Femur (tissue), 1 donor: ENCODE results near the gene PNMA1.

ENCODE experiments used
- DNase-seq: peaks from one replicate; pipeline ENCODE4 v3.0.0-alpha.2; 2017

Gene PNMA1

DNA sequence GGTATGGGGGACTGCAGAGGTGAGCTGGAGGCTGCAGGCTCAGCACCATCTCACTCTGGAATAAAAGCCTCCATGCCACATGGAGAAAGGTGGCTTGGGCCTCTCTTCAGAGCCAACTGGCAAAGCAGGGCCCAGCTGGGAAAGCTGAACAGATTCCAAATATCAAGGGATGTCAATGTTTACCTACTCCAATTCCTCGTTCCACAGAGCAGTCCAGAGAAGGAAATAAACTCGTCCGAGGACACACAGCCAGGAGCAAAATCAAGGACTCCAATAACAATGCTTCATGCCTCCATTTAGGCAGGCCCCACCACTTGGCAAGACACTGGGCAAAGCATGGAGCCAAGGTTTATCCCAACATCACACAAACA, 36.3 kb upstream of the PNMA1 start:
- DNase-seq: no peak

DNA sequence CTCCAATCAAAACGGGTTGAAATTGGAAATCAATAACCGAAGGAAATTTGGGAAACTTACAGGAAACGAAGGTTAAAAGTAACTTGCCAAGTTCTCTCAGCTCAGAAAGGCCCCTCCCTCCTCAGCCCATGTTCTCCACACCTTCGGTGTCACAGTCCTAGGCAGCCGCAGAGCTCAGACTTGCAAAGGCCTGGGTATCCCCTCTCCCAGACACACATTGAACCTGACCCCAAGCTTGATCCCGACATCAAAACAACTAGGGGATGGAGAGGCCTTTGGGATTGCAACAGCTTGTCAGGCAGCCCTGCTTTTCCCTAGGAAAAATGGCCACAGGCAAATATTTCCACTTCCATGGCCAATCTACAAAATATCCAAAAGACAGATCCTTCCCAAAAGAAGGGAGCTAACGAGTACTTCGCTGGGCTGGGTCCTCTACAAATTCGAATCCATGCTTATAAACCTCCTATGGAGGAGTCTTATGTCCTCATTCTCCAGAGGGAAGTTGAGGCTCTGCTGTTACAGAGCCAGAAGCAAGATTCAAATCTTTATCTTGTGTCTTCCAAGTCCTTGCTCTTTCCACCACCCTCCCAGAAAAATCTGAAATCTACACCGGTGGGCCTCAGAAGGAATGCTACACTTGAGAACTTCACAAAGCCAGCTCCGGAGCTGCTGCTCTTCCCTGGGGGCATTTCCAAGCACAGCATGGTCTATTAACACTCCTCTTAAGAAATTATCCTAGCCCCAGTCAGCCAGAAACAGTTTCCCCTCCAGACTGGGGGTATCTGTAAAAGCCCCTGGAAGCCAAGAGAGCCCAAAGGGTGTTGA, 35.7 kb upstream of the PNMA1 start:
- no peak for DNase-seq

DNA sequence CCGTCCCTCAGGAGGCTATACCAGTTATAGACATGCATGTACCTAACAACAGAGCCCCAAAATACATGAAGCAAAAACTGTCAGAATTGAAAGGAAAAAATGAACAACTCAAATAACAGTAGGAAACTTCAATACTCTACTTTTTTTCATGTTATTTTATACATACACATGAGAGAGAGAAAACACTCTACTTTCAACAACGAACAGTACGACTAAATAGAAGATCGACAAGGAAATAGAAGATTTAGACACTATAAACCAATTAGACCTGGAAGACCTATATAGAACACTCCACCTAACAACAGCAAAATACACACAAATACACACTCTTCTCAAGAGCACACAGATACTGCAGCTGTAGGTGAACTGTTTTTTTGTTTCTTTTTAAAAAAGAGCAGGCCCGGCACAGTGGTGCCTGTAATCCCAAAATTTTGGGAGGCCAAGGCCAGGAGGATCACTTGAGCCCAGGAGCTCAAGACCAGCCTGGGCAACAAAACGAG, 34.7 kb upstream of the PNMA1 start:
- DNase-seq: no peak

DNA sequence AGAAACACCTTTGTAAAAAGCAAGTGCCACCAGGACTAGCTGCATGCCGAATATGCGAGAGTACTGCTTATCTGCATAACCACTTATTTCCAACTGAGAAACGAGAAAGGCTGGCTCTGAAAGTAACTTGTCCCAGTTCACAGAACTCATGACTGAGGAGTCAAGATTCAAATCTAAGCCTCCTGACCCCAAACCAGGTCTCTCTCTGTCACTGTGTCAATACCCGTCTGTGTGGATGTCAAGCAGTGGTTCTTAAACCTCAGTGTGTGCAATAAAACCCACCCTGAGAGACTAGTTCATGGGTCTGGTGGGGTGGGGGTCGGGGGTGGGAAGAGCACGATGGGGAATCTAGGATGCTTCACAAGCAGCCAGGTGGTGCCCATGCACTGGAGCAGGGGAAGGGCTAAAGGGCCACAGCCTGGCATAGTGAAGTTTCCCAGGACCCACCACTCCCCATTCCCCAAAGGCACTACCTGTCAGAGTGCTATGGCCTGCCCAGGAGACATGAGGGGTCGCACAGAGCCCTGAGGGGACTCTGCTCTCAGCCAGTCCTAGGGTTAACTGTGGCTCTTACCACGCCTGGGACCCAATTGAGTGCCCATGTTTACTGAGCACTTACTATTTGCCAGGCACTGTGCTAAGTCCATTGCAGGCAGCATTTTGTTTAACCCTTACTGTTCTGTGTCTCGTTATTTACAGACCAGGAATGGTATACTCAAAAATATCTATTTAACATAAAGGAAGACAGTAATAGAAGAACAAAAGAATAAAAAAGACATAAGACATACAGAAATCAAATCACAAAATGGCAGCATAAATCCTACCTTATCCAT, 33.4 kb upstream of the PNMA1 start:
- DNase-seq: no peak

DNA sequence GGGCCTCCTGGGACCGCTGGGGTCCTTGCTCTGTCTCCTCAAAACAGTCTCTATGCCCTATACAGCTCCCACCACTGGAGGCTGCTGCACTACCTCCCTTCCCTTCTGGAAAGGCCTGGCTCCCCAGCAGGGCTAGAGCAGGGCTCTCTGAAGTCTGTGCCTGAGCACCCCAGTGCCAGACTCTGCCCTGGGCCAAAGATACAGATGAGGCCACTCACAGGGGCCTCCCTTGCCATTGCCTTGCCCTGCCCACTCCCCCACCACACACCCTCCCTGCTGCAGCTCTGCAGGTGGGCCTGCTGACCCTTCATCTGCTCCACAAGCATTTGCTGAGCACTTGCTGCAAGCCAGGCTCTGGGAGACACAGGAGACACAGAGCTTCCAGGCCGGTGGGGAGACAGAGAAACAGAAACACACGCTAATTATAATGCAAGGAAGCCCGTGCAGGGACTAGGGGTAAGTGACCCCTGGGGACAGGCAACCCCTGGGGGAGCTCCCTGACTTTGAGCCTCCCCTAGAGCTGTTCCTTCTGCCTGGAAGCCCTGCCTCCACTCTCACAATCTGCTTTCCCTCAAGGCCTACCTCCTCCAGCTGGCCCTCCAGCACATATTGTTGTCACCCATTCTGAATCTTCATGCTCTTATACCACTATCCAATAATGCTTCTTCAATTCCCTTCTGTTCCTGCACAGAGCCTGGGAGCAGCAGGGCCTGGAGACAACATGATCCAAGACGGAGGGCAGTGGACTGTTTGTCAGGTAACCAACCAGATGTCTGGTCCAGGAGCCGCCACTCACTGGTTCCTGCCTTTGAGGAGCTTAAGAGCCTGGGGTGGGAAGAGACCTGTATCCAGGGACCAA, 32.6 kb upstream of the PNMA1 start:
- no peak for DNase-seq

DNA sequence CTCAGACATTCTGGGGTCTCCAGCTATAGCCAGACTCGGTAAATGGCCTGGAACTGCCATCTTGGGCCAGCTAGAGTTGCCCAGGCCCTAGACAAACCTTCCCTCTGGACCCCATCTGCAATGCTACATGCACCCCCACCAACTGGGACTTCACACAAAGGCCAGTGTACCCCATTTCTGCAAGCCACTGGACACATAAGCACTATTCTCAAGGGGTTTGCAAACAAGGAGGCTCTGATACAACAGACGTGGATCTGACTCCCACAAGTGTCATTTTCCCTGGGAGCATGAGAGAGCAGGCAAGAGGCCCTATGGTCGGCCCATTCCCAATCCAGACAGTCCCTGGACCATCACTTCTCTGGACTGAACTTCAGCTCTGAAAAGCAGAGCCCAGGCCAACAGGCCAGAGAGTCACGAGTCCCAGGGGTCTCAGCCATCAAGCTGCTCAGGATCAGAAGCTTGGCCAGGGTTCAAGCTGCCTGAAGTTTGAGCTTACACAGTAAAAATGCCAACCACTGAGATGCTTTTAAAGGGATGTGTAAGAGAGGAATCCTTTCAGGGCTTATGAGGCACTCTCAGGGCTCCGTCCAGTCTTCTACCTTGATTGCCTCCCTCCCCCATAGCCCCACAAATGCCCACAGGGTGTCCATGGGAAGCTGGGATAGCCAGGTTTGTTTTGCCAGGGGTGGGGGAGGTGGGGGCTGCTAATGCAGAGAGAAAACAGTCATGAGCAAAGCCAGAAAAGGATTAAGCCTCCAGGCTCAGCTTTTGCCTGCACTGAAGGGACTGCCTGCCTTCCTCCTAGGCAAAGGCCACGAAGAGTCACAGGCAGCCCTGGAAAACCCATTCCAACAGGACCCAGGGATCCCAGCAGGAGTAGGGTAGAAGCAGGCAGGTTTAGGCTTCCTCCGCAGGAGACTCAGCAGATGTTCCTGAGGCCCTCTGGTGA, 31.7 kb upstream of the PNMA1 start:
- DNase-seq: no peak

DNA sequence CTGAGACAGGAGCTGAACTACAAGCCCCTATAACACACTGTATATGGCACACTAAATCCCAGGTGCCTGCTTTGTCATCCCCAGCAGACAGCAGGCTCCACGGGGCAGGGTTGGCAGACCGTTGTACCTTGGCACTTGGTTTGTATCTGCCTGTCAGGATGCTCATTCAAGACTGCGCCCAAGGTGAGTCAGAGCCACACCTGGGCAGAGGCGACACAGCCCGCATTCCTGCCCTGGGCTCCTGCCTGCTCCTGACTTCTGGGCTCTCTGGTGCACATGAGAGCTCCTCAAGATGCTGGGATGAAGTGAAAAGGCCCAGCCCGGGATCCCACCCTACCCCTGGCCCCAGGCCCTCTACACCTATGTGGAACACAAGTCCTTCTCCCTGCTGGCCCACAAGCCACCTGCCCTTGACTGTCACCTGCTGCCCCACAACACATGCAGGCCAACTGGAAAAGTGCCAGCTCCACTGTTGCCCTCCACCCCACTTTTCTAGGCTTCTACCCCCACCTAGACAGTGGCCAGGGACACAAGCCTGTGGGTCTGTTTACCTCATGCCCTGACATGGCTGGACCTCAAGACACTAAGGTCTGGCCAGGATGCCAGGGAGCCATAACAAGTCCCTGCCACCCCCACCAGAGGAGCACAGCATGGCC, 30.8 kb upstream of the PNMA1 start:
- no peak for DNase-seq

DNA sequence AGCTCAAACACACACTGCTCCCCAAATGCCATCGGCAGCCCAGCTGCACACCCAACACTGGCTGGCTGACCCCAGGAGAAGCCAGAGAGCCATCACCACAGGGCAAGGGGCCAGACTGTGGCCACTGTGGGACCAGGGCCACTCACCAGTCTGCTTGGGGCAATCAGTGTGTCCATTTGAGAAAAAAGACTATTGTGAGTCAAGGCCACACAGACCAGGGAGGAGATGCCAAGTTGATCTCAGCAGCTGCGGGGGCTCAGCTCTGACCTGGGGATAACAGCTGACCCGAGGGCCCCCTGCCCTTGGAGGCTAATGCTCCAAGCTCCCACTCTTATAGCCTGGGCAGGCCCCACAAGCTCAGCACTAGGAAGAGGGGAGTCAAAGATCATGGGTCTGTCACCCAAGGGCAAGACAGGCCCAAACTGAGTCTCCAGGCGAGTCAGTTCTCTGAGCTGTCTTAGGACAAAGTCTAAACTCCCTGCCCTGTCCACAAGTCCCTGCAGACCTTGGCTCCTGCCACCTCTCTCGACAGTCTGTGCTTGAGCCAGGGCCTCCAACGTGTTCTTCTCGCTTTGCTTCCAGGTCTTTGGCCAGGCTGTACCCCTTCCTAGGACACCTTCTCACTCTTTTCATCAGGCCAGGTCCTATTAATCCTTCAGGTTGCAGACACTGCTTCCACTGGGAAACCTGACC, 30.1 kb upstream of the PNMA1 start:
- no peak for DNase-seq

DNA sequence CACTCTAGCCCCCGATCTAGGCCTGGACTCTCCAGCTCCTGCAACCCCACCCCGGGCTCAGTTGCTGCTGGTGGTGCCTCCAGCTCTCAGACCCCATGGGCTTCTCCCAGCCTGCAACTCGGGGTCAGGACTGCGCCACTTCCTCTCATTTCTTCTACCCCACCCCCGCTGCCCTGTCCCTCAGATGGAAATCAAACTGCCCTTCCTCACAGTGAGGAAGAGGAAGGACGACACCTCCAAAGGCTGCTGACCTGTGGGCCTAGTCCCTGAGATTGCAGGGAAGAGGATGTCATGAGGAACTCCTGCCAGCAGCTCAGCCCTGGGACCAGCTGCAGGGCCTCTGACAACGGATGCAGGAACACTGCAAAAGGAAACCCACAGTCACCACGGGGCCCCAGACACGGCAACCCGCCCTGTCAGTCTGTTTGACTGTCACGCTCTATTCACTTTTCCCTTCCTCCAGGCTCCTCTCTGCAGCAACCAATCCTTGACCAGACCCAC, 29.3 kb upstream of the PNMA1 start:
- DNase-seq: no peak

DNA sequence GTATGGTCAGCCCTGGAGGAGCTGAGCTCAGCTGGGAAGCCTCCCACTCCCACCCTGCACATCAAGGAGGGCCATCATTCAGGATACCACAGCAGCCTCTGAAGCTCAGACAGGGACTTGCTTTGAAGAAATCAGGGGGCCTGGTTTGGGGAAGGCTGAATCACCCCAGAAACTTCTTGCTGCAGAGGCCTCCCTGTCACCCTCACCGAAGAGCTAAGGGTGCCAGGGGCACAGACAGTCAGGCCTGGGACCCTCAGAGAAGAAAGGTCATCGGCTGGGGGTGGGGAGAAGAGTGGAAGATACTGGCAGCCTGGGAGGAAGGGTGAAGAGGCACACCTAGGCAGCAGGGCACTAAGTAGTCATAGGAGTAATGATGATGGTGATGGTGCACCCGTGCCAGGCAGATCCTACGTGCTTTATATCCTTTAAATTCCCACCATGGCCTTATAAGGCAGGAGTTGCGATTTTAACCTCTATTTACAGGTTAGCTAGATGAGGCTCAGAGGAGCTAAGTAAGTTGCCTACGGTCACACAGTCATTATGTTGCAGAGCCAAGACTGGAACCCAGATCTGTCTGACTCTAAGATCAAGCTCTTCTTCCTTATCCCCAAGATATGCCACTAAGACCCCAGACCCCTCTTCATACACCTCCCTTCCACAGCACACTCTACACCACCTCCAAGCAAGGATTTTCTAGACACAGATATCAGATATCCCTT, 28.5 kb upstream of the PNMA1 start:
- no peak for DNase-seq

DNA sequence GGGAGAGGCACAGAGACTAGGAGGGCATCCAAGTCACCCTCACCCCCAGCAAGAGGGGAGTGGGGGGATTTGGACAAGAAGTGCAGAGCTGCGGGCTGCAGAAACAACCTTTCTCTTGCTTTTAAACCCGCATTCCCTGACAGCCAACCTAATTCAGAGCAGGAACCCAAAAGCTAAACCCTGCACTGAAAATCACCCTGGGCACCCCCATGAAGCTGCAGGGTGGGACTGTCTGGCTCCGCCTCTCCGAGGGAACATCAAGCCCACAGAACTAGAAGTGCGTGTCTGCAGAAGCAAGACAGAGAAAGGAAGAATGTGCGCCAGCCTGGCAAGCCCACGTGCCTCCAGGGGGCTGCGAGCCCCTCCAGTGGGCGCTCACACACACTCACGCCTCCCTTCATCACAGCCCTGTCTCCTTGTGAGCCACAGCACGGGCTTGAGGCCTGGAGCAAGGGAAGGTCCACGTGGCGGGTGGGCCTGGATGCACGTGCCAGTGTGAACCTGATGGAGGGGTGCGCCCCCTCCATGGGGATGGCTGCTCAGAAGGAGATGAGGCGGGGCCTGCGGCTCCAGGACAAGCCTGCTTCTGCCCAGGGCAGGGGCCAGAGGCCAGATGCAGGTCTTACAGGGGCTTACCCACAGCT, 27.8 kb upstream of the PNMA1 start:
- no peak for DNase-seq

DNA sequence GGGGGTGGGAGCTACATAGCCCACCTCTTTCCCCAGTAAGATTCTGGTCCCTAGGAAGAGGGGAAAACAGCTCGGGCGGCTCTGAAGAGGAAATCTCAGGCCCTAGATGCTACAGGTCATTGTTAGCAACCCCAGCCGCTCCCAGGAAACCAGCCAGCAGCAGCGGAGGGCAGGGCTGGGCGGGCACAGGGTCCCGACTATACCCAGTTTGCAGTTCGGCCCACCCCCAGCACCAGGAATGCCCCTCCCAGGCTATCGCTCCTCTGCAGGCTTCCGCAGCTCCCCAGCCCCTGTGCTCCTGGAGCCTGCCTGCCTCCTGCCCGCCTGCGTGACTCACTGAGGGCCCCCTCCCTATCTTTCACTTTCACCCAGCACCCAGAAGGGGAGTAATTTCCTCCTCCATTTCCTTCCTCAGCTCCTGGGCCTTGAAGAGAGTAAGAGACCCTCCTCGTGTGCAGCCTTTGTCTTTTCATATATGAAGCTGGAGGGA, 27.2 kb upstream of the PNMA1 start:
- DNase-seq: peak; percentile 83

DNA sequence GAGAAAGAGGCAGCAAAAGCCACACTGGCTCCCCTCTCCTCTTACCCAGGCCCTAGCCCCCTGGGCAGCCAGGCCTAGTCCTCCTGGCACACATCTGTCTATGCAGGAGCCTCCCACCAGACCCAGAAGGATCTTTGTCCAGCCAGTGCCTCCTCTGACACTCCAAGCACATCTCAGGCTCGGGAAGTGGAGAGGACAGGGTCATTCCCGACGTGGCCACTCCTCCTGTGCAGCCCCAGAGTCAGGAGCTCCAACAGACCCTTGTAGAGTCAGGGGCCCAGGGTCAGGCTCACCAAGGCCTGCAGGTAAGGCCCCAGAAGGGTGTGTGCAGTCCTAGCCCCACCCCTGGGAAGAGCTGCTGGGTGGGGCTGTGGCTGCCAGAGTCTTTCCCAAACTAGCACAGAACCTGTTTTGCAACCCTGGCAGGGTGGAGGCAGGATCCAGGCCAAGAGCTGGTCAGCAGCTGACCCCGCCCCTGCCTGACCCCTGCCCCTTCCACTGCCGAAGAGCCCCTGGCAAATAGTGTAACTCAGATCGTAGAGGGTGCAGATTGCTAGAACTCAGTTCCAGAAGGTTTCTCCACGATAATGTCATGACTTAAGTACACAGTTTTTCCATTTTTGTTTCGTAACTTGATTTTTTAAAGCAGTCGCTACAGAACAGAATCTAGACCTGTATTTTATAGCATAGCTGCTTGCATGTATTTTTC, 26.6 kb upstream of the PNMA1 start:
- no peak for DNase-seq

DNA sequence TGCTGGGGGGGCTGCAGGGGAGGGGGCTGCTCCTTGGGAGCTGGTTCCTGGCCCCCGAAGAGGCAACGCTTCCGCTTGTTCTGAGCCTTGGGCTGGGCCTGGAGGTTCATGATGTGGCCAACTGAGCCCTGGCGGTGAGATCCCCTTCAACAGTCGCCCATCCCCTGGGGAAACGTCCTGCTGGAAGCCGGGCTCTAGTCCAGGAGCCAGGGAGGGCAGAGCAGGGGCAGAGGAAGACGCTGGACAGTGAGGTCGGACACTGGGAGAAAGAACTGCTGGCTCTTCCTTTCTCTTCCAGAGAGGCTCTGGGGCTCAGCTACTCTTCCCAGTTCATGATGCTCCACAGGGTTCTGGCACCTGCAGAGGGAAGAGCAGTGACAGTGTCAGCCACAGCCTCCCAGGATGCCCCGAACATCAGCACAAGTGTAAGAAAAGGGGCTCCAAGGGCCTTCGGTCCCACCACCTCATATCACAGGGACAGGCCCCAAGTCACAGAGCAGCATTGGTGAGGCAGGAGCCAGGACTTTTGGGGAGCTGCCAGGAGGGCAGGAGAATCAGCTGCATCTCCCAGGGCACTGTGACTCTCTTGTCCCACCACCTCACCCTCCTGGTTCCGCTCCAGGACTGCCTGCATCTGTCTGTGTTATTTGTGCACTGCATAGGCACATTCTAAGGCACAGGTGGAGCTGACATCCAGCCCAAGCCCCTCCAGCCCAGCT, 25.9 kb upstream of the PNMA1 start:
- no peak for DNase-seq

DNA sequence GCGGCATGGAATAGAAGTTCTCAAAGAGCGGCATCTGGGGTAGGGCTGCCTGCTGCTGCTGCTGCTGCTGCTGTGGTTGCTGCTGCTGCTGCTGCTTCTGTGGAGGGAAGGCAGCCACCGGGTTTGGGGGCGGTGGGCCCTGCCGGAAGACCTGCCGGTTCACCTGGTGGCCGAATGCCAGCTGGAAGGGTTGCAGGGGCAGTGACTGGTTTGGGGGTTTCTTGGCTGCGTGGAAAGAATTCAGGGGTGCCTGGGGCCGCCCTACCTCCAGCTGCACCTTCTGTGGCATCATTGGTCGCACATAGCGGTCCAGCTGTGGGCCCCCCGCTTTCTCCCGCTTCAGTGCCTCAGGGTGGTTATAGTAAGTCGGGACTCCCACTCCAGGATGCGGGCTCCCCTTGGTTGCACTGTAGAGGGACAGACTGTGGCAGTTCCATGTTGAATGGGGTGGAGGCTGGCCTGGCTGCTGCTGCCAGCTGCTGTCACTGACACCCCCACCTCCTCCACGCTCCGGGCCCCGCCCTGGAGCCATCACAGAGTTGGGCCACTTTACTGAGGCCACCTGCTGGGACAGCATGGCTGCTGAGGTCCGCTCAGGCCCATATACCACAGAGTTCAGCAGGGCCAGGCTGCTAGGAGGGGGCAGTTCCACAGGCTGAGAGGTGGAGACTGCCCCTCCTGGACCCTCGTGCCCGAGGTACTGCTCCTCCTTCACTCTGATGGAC, 25.2 kb upstream of the PNMA1 start:
- no peak for DNase-seq

DNA sequence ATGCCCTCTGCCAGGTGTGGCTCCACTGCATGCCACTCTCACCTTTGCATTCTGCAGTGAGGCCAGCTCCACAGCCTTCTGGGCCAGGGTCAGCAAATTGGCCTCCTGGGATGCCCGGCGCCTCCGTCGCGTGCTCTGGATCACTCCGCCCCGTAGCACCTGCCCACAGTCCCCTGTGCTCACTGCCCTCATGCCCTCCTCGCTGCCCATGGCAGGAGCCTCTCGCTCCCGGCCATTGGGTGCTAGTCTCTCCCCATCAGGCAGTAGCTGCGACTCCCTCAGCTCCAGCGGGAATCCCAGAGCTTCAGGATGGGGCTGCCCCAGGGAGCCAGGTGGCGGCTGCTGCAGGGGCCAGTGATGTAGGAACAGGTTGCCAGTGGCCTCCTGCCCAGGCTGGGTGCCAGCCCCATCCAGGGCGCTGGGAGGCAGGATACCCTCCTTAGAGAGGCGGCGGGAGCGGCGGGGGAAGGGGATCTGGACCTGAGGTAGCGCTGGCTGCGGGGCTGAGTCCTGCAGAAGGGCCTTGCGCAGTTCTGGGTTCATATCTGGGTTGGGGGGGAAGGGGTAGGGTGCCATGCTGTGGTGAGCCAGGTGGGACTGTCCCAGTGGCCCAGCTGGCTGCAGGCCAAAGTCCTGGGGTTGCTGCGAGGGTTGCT, 24.5 kb upstream of the PNMA1 start:
- no peak for DNase-seq
